Fibroblast of skin of abdomen (primary cell): ENCODE measurements around the gene EFNA3.

Experiments used
- DNase-seq: peaks from one replicate; pipeline ENCODE4 v3.0.0-alpha.2; 2013

Gene EFNA3

GRCh38 chr1:155068599-155068998 lies 10.0 kb upstream of the EFNA3 start:
- no peak for DNase-seq

- DNase-seq = no peak
These were observed 9.0 kb upstream of the EFNA3 start for GRCh38 chr1:155069551-155070157.

- no peak for DNase-seq
These were observed 8.4 kb upstream of the EFNA3 start for GRCh38 chr1:155070158-155070621.

- DNase-seq = peak; percentile 62
These were observed 7.7 kb upstream of the EFNA3 start for GRCh38 chr1:155070721-155071569.

GRCh38 chr1:155071701-155072100 lies 6.9 kb upstream of the EFNA3 start:
- no peak for DNase-seq

- no peak for DNase-seq
These were observed 5.9 kb upstream of the EFNA3 start for GRCh38 chr1:155072531-155073289.

GRCh38 chr1:155073377-155074242 lies 5.0 kb upstream of the EFNA3 start:
- no peak for DNase-seq

- no peak for DNase-seq
These were observed 3.1 kb upstream of the EFNA3 start for GRCh38 chr1:155075535-155075934.

GRCh38 chr1:155076371-155076770 lies 2.3 kb upstream of the EFNA3 start:
- DNase-seq = no peak

GRCh38 chr1:155077346-155077745 lies 1.3 kb upstream of the EFNA3 start:
- DNase-seq = no peak

GRCh38 chr1:155077758-155078445 lies 735 bp upstream of the EFNA3 start:
- no peak for DNase-seq

GRCh38 chr1:155079210-155079486 lies 511 bp downstream of the EFNA3 start:
- no peak for DNase-seq

- DNase-seq = no peak
These were observed 1.1 kb downstream of the EFNA3 start for GRCh38 chr1:155079487-155080311.

GRCh38 chr1:155080312-155081228 lies 1.9 kb downstream of the EFNA3 start:
- DNase-seq = no peak

- DNase-seq = no peak
These were observed 3.0 kb downstream of the EFNA3 start for GRCh38 chr1:155081472-155082300.

GRCh38 chr1:155082301-155083051 lies 3.8 kb downstream of the EFNA3 start:
- DNase-seq = no peak

GRCh38 chr1:155083052-155083541 lies 4.5 kb downstream of the EFNA3 start:
- DNase-seq = no peak
